ENCODE results near the gene NPAT.

DNA sequence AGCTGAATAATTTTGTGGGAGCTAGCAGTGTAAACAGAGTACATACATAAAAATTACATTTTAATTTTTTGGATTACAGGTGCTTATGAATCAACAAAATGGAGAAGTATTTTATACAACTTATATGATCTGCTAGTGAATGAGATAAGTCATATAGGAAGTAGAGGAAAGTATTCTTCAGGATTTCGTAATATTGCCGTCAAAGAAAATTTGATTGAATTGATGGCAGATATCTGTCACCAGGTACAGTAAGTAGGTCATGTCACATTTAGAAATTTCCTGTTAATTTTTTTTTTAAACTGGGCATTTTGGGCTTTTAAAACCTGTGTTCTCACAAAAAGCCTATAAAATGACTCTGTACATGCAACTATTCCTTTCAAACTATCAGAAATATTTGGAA, 24.4 kb upstream of the NPAT start:
- TF ChIP-seq, protein P1, sequence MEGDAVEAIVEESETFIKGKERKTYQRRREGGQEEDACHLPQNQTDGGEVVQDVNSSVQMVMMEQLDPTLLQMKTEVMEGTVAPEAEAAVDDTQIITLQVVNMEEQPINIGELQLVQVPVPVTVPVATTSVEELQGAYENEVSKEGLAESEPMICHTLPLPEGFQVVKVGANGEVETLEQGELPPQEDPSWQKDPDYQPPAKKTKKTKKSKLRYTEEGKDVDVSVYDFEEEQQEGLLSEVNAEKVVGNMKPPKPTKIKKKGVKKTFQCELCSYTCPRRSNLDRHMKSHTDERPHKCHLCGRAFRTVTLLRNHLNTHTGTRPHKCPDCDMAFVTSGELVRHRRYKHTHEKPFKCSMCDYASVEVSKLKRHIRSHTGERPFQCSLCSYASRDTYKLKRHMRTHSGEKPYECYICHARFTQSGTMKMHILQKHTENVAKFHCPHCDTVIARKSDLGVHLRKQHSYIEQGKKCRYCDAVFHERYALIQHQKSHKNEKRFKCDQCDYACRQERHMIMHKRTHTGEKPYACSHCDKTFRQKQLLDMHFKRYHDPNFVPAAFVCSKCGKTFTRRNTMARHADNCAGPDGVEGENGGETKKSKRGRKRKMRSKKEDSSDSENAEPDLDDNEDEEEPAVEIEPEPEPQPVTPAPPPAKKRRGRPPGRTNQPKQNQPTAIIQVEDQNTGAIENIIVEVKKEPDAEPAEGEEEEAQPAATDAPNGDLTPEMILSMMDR (conservative IDR thresholded peaks at IDR 0.05; ENCODE audit: low read depth, low read length) = no peak
- TF ChIP-seq, protein P2, sequence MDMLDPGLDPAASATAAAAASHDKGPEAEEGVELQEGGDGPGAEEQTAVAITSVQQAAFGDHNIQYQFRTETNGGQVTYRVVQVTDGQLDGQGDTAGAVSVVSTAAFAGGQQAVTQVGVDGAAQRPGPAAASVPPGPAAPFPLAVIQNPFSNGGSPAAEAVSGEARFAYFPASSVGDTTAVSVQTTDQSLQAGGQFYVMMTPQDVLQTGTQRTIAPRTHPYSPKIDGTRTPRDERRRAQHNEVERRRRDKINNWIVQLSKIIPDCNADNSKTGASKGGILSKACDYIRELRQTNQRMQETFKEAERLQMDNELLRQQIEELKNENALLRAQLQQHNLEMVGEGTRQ (IDR thresholded peaks at IDR 0.05; ENCODE audit: low read depth, low read length) = no peak
- no peak for TF ChIP-seq RAD21 (IDR thresholded peaks at IDR 0.05; ENCODE audit: low read length)
